Sciatic nerve (tissue), 2 donors: ENCODE results near the gene TDP1. TPM values are rescaled to one million over a fixed set of nuclear protein-coding genes. Genes with fewer than 3 reads are reported as not detected.

Experiments
- ATAC-seq: fragments of 200-7000 bp; cut with Tn5 transposase; one replicate; pipeline ENCODE4 v1.9.1; 2020; ENCODE audit warnings: mild to moderate bottlenecking, moderate library complexity
- DNase-seq: peaks from one replicate; pipeline ENCODE4 v3.0.0-alpha.2; 2020; ENCODE audit warnings: low spot score
- intact Hi-C: fragments of 100-400 bp; cut with DNase I; formaldehyde crosslinking; loops from one replicate; pipeline ENCODE4 v1.14.2; 2022
- total RNA-seq: library from RNA; stranded (reverse); fragmentation: NEBNext Ultra II Directional; extraction: Animal tissue kit (Norgen Biotek cat#: 25700); gene quantifications from one replicate; pipeline ENCODE4 v1.2.1, GENCODE V29; 2021
- donor health status: DM: no; HTN: no; CAD: no.
- donor health status: DM: no; HTN: no; CAD: no.

Gene TDP1
- 12.7 TPM for total RNA-seq

DNA sequence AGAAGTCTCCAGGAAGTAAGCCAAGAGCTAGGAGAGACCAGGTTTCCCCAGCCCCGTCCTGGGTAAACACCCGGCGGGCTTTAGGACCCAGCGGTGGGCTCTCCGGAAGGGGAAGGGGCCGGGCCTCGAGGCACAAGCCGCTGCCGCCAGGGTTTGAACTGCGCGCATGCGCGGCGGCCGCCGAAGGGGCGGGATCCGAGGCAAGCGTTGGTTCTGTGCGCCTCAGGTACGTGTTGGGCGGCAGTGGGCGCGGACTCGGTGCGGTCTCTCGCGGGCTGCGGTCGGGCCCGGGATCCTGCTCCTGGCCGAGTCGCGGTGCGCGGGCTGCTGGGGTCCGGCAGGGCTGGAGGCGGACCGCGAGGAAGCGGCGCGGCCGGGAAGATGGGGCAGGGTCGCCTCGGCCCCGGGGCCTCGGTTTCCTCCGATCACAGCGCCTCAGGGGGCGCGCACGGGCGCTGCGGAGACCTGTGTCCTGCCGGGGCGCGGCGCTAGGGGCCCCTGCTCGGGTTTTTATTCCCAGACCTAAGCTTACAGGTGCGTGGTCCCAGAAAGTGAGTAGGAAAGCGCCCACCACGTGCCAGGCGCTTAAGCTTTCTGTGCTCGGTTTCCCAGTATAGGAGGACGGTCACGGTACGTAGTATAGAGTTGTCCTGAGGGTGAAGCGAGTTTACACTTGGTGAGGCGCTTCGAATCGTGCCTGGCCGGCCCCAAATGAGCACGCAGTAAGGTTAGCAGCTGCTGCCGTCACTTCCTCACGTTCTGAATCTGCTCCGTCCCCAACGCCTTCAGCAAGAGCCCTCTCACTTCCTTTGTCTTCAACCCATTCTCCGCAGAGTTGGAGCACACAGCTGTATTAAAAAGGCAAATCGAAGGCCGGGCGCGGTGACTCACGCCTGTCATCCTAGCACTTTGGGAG lies at the start of gene TDP1:
Gene TDP1 (plus strand): TSS at position 183 of the 916 bp plus-strand sequence. CDS start 7,188 bp downstream, outside the sequence.
- peak; percentile 97 for DNase-seq
- peak; percentile 95 for ATAC-seq
- intact Hi-C loops: no loop called here

GRCh38 chr14:89906000-89906399 lies 49.7 kb upstream of the TDP1 start:
- no peak for DNase-seq
- ATAC-seq: no peak
- intact Hi-C loops: no loop called here

DNA sequence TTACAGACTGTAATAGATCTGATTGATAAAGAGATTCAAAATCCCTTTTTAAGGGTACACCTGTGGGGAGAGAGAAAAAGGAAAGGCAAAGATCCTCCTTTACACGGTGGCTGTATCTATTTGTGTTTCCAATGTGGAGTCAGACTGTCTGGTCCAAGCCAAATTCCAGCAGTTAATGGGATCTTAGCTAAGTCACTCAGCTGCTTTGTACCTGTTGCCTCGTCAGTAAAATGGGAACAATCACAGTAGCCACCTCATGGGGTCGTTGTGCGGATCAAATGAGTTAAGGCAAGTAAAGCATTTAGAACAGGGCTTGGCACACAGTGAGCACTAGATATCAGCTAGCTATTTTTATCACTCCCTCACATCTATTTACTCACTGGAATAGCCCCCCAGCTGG lies 48.1 kb upstream of the TDP1 start:
- ATAC-seq (no peak), DNase-seq (no peak)
- intact Hi-C loops: no loop called here

- DNase-seq: no peak
- ATAC-seq: no peak
- intact Hi-C loops: no loop called here
These were observed 46.8 kb upstream of the TDP1 start for GRCh38 chr14:89908712-89909450.

DNA sequence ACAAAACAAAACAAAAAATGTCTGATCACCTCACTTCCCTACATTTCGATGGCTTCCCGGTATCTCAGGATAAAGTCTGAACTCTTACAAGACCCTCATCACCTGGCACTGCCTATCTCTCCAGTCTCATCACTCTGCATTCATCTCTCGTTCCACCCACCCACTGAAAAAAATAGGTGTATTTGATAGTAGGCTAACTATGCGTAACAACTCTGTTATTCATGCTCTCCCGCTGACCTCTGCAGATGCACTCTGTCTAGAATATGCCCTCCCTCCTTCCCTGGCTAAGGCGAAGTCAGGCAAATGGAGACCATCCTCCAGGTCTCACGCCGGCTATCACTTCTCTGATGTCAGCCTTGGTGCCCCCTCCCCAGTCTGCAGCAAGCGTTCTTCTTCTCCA lies 46.1 kb upstream of the TDP1 start:
- DNase-seq (no peak), ATAC-seq (no peak)
- intact Hi-C loops: no loop called here

DNA sequence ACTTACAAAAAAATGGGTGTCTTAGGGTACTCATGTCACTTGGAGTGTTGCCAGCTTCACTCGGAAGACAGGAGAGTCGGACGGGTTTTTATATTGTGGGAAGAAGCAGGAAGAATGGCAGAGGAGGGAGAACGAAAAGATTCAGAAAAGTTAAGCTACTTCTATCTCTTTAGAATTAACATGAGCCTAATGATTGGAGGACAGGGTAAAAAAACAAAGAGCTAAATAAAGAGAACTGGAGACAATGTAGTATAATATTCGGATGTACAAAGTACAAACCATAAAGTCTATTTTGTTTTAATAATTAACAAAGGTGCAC lies 45.1 kb upstream of the TDP1 start:
- ATAC-seq (no peak), DNase-seq (no peak)
- intact Hi-C loops: no loop called here

DNA sequence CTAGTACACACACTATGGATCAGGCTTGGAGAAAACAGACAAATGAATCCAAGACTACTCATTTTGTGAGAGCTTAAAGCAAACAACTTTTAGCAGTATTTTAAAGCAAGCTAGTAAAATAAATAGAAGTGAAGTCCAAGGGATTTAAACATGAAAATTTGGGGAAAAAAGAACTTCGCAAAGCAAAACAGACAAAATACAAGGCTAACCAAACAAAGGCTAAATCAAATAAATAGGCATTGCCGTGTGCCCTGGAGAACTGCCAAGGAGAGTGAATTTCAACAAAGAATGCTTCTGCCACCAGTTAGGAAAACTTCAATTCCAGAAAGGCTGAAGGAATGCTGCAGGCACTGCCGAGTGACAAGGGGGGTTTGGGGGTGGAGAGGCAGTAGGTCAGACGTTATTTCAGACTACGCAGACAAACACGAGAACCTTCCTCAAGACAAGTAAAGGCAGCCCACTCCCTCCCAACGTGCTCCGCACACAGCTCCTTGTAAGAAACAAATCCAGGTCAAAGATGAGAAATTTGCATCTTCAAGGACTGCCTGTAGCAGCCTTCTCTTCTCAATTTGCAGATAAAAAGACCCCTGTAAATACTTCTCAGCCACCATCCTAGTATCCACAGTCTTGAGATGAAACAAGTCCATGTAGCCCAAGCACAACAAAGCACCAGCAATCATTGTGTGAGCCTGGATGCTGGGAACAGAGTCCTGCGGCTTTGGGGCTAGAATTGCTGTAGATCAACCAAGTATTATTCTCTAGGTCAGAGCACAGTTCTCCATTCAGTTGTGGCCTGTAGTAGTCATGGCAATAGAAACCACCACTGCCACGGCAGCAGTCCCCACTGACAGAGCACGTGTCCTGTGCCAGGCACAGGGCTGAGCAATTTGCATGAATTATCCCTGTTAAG lies 44.5 kb upstream of the TDP1 start:
- DNase-seq (no peak), ATAC-seq (peak; percentile 80)
- intact Hi-C loops: no loop called here

DNA sequence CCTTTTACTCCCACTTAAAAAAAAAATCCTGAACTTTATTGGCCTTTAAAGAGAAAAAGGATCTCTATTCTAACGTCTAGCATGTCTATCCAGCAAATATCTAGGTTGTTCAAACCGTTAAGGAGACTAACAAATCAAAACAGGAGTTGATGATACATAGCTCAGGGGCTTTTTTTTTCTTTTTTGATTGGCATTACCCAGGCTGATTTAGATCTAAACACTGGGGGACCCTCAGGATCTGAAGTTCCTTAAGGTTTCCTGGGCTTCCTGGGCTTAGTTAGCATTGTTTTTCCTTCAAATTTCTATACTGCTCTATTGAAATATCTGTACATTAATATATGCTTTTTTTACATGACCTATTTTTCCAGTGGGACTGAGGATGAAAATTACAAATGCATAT lies 43.5 kb upstream of the TDP1 start:
- intact Hi-C loops: no loop called here
- DNase-seq (no peak), ATAC-seq (no peak)

GRCh38 chr14:89912667-89913211 lies 43.0 kb upstream of the TDP1 start:
- DNase-seq (no peak), ATAC-seq (peak; percentile 82)
- intact Hi-C loops: no loop called here

GRCh38 chr14:89915114-89915878 lies 40.4 kb upstream of the TDP1 start:
- DNase-seq (peak; percentile 73), ATAC-seq (peak; percentile 72)
- intact Hi-C loops: loop anchor here (5.0 kb wide), 1 partner anchor 873 kb away; no protein-coding TSS in a partner anchor

DNA sequence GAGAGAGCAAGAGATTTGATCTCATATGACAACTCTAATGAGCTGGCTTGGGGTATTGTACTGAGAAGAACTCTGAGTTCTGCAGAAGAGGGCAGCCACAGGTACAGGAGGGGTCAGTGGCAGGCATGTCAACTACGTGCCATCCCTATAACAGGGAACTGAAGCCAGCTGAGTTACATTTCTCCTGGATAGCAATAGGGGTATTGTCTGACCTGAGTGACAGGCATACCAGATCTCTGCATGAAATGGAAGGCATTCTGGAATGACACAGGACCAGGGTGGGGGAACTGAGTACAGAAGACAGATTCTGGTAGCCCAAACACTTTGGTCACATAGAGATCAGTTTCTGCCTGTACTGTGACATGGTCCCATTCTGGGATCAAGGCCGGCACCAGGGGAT lies 37.0 kb upstream of the TDP1 start:
- no peak for ATAC-seq
- no peak for DNase-seq
- intact Hi-C loops: loop anchor here (5.0 kb wide), 1 partner anchor 876 kb away; no protein-coding TSS in a partner anchor

DNA sequence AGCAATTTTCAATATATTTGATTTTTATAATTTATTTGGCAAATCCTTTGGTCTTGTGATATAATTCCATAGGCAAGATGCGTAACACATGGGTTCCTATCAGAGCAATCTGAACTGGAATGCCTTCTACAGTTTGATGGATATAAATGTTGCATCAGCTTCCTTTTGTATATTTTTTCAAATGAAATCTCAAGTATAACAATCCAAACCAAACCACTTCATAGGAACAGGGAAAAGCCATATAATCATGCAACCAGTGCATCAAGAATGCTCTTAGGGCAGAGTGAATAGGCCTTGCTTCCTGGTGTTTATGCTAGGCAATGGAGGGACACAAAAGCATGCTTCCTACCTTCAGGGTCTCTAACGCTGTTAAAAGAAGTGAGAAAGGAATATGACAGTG lies 35.7 kb upstream of the TDP1 start:
- no peak for ATAC-seq
- intact Hi-C loops: no loop called here

DNA sequence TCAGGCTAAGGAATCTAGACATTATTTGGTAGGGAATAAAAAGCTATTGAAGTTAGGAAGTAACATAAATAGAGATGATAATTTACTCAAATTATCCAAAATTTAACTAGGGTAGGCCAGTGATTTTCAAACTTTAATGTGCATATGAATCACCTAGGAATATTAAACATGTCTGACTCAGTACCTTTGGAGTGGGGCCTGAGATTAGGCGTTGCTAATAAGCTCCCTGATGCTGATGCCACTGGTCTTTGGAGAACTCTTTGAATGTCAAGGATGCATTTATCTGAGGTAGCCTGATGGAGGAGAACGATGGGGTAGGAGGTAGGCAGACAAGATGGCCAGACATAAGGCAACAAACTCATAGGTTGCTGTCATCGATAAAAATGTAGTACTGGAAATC lies 34.4 kb upstream of the TDP1 start:
- ATAC-seq: no peak
- intact Hi-C loops: no loop called here
- DNase-seq: no peak

More for the DNA sequence above, 35.7 kb upstream of the TDP1 start:
- DNase-seq: no peak

GRCh38 chr14:89922031-89922907 lies 33.5 kb upstream of the TDP1 start:
- ATAC-seq (peak; percentile 52), DNase-seq (no peak)
- intact Hi-C loops: no loop called here

DNA sequence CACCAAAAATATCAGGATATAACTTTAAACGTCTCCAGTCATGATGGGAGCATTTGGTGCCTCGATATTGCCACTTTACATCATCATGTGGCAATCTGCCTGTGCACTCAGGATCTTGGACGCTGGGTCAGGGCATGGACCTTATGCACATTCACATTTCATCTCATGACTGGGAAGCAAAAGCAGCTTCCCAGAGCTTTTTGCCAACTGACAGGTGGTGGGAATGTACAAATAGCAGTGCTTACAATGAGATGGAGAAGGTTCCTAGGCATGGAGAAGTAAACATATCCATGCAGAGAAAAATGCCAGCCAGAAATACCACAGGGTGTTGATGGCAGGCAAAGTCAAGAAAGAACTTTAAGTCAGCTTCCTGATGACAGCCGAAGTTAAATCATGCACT lies 31.5 kb upstream of the TDP1 start:
- no peak for ATAC-seq
- intact Hi-C loops: no loop called here
- DNase-seq: no peak

- intact Hi-C loops: no loop called here
- ATAC-seq: no peak
- DNase-seq: no peak
These were observed 29.0 kb upstream of the TDP1 start for GRCh38 chr14:89926694-89927093.

DNA sequence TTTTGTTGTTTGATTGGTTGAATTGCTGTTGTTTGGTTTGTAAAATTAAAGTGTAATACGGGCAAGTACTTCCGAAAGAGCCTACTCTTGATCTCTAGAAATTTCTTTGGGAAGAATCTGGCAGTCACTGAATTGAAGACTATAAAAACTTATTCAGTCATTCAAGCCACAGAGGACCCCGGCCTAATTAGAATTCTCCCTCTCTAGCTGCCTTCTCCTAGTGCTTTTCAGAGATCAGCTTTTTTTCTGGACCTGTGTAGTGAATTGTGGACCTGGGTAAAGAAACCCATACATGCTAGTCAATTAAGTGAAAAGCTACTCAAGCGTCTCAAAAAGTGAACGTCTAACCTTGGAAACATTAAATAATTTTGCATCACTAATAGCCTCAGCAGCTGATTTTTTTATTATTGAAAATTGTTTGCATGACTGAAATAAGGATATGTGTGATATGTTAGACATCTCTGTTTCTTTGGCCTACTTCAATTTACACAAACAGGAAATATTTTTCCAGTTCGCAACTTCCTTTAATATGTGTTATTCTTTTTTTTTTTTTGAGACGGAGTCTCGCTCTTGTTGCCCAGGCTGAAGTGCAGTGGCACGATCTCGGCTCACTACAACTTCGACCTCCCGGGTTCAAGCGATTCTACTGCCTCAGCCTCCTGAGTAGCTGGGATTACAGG lies 28.4 kb upstream of the TDP1 start:
- intact Hi-C loops: no loop called here
- ATAC-seq (no peak), DNase-seq (no peak)
